H1 (cell line): ENCODE measurements around the gene AVPR1B. TPM values are rescaled to one million over a fixed set of nuclear protein-coding genes. Genes with fewer than 3 reads are reported as not detected.

Experiments
- CTCF ChIA-PET: fragments of 300-600 bp; sonication (Branson Sonifier 250); formaldehyde crosslinking; loops from one replicate; lab custom pipeline; 2021; ENCODE audit not compliant: partially characterized antibody; lab: Charles Lee
- POLR2A ChIA-PET: fragments of 300-600 bp; sonication (Branson Sonifier 250); formaldehyde crosslinking; loops from one replicate; lab custom pipeline; 2021; ENCODE audit warnings: inconsistent platforms; ENCODE audit not compliant: partially characterized antibody; lab: Charles Lee
- DNase-seq, 2 experiments: peaks; one replicate each; pipeline versions ENCODE4 v3.0.0 to v3.0.0-alpha.2; 2010 to 2022; ENCODE audit warnings: low spot score in 2 of 2, low read depth in 1 of 2, mixed read lengths in 1 of 2
- FAIRE-seq: peaks from 2 replicates; lab custom pipeline; 2011; peaks lifted over from hg19 to GRCh38; lab: Jason Lieb, UNC
- H2AFZ ChIP-seq: 2 replicates; pipeline ENCODE4 v1.8.1; 2012; ENCODE audit warnings: low read length, inconsistent platforms
- H2AK5ac ChIP-seq: 2 replicates; pipeline ENCODE4 v1.6.1; 2013; ENCODE audit warnings: low read depth, low read length
- H2BK120ac ChIP-seq: replicated peaks from 2 replicates; pipeline ENCODE3; 2013; ENCODE audit warnings: low read depth, low read length, inconsistent platforms
- H2BK12ac ChIP-seq: 2 replicates; pipeline ENCODE4 v1.6.1; 2013; ENCODE audit warnings: low read depth, low read length
- H2BK15ac ChIP-seq: 2 replicates; pipeline ENCODE4 v1.6.1; 2013; ENCODE audit warnings: low read length
- H2BK20ac ChIP-seq: 2 replicates; pipeline ENCODE4 v1.6.1; 2013; ENCODE audit warnings: low read length
- H2BK5ac ChIP-seq: 2 replicates; pipeline ENCODE4 v1.6.1; 2013; ENCODE audit warnings: low read depth, low read length
- H3K14ac ChIP-seq: 2 replicates; pipeline ENCODE4 v1.6.1; 2013; ENCODE audit warnings: inconsistent platforms; ENCODE audit not compliant: insufficient read length
- H3K18ac ChIP-seq: 2 replicates; pipeline ENCODE4 v1.6.1; 2013; ENCODE audit warnings: low read length; ENCODE audit errors: extremely low read depth
- H3K23ac ChIP-seq: 2 replicates; pipeline ENCODE4 v1.6.1; 2013; ENCODE audit warnings: inconsistent platforms; ENCODE audit not compliant: insufficient read length
- H3K23me2 ChIP-seq: 2 replicates; pipeline ENCODE4 v1.6.1; 2013; ENCODE audit warnings: low read depth, low read length
- H3K27ac ChIP-seq: 2 replicates; pipeline ENCODE4 v1.6.1; 2011; ENCODE audit warnings: low read depth, low read length, inconsistent platforms
- H3K27me3 ChIP-seq, 4 experiments: replicated peaks in 1 of 4; 1 replicate in 1 of 4; 2 replicates in 3 of 4; pipeline versions ENCODE4 v1.6.1 to v1.8.1; 2011 to 2013; ENCODE audit warnings: low read length in 3 of 4, mild to moderate bottlenecking in 3 of 4, inconsistent platforms in 2 of 4, mixed read lengths in 2 of 4, moderate library complexity in 1 of 4; ENCODE audit not compliant: control insufficient read depth in 3 of 4, insufficient read depth in 3 of 4; ENCODE audit errors: extremely low read depth in 1 of 4
- H3K36me3 ChIP-seq, 4 experiments: 2 replicates each; pipeline versions ENCODE4 v1.6.1 to v1.8.1; 2011 to 2013; ENCODE audit warnings: mild to moderate bottlenecking in 4 of 4, low read length in 3 of 4, moderate library complexity in 2 of 4, control low read depth in 1 of 4, inconsistent platforms in 1 of 4; ENCODE audit not compliant: insufficient read depth in 4 of 4, control insufficient read depth in 2 of 4
- H3K4ac ChIP-seq: replicated peaks from 2 replicates; pipeline ENCODE3; 2013; ENCODE audit warnings: low read length, low read depth, mixed read lengths, inconsistent platforms; ENCODE audit not compliant: insufficient read length
- H3K4me1 ChIP-seq, 4 experiments: replicated peaks in 1 of 4; 1 replicate in 1 of 4; 2 replicates in 3 of 4; pipeline versions ENCODE4 v1.6.1 to v1.8.1; 2011 to 2013; ENCODE audit warnings: low read length in 3 of 4, inconsistent platforms in 2 of 4, mixed read lengths in 1 of 4; ENCODE audit not compliant: insufficient read depth in 4 of 4, control insufficient read depth in 3 of 4
- H3K4me2 ChIP-seq, 2 experiments: 2 replicates each; pipeline versions ENCODE4 v1.6.1 to v1.8.1; 2011 to 2013; ENCODE audit warnings: low read depth in 2 of 2, low read length in 2 of 2, control low read depth in 1 of 2, inconsistent platforms in 1 of 2, mild to moderate bottlenecking in 1 of 2; ENCODE audit not compliant: insufficient read depth in 1 of 2
- H3K4me3 ChIP-seq, 4 experiments: fragments of 200-600, 300-600 bp in 1 of 4; sonication (generic), shearing (Covaris generic), sonication (Bioruptor Twin) in 1 of 4; 2 replicates each; pipeline versions ENCODE4 v1.5.1 to v1.8.1; 2011 to 2016; ENCODE audit warnings: low read length in 4 of 4, low read depth in 3 of 4, control low read depth in 2 of 4, inconsistent platforms in 2 of 4, mild to moderate bottlenecking in 2 of 4, mixed read lengths in 1 of 4, moderate library complexity in 1 of 4; ENCODE audit not compliant: insufficient read depth in 2 of 4; ENCODE audit errors: extremely low read depth in 1 of 4
- H3K56ac ChIP-seq: replicated peaks from 2 replicates; pipeline ENCODE3; 2013; ENCODE audit warnings: low read depth, mild to moderate bottlenecking, mixed read lengths, low read length, inconsistent platforms; ENCODE audit not compliant: insufficient read length
- H3K79me1 ChIP-seq: 2 replicates; pipeline ENCODE4 v1.6.1; 2013; ENCODE audit warnings: low read depth, low read length, control low read depth
- H3K79me2 ChIP-seq, 2 experiments: 2 replicates each; pipeline versions ENCODE4 v1.6.1 to v1.8.1; 2012 to 2013; ENCODE audit warnings: low read length in 2 of 2, mild to moderate bottlenecking in 2 of 2, inconsistent platforms in 1 of 2; ENCODE audit not compliant: insufficient read depth in 2 of 2, control insufficient read depth in 1 of 2
- H3K9ac ChIP-seq, 4 experiments: replicated peaks in 1 of 4; 1 replicate in 1 of 4; 2 replicates in 3 of 4; pipeline versions ENCODE4 v1.6.1 to v1.8.1; 2011 to 2013; ENCODE audit warnings: low read depth in 3 of 4, low read length in 3 of 4, control low read depth in 2 of 4, mild to moderate bottlenecking in 2 of 4, moderate library complexity in 2 of 4, inconsistent platforms in 1 of 4; ENCODE audit errors: extremely low read depth in 1 of 4
- H3K9me3 ChIP-seq, 2 experiments: 2 replicates each; pipeline versions ENCODE4 v1.6.1 to v1.8.1; 2012 to 2013; ENCODE audit warnings: mild to moderate bottlenecking in 2 of 2, moderate library complexity in 2 of 2, control low read depth in 1 of 2, inconsistent platforms in 1 of 2, low read depth in 1 of 2, low read length in 1 of 2, mixed read lengths in 1 of 2; ENCODE audit not compliant: insufficient read depth in 2 of 2
- H4K20me1 ChIP-seq, 2 experiments: replicated peaks in 1 of 2; 2 replicates each; pipeline versions ENCODE3 to v1.8.1; 2011 to 2013; ENCODE audit warnings: inconsistent platforms in 2 of 2, low read length in 2 of 2, mild to moderate bottlenecking in 1 of 2; ENCODE audit not compliant: insufficient read depth in 2 of 2, control insufficient read depth in 1 of 2
- H4K5ac ChIP-seq: 2 replicates; pipeline ENCODE4 v1.6.1; 2013; ENCODE audit warnings: low read length, low read depth, mixed read lengths, inconsistent platforms; ENCODE audit not compliant: insufficient read length
- H4K8ac ChIP-seq: 2 replicates; pipeline ENCODE4 v1.8.0; 2013; ENCODE audit warnings: mild to moderate bottlenecking, moderate library complexity, low read length, inconsistent platforms; ENCODE audit not compliant: insufficient read depth; ENCODE audit errors: extremely low read depth
- H4K91ac ChIP-seq: replicated peaks from 2 replicates; pipeline ENCODE3; 2013; ENCODE audit warnings: low read length, mixed read lengths, inconsistent platforms; ENCODE audit not compliant: insufficient read length
- CHD1 ChIP-seq: IDR thresholded peaks from 2 replicates; pipeline ENCODE4 v1.6.1; 2012; ENCODE audit warnings: low read depth, low read length, improper control_type of control experiment
- CREB1 ChIP-seq: IDR thresholded peaks from 2 replicates; pipeline ENCODE4 v1.6.1; 2012; ENCODE audit warnings: inconsistent platforms
- FOSL1 ChIP-seq: IDR thresholded peaks from 2 replicates; pipeline ENCODE4 v1.6.1; 2011; ENCODE audit warnings: mild to moderate bottlenecking, low read depth, low read length, moderate library complexity; ENCODE audit not compliant: insufficient read depth
- NRF1 ChIP-seq: IDR thresholded peaks from 2 replicates; pipeline ENCODE4 v1.6.1; 2011; ENCODE audit warnings: mild to moderate bottlenecking, low read depth, low read length, improper control_type of control experiment
- POLR2A ChIP-seq, 2 experiments: IDR thresholded peaks; 1 replicate in 1 of 2; 2 replicates in 1 of 2; pipeline ENCODE4 v1.6.1; 2011; ENCODE audit warnings: low read depth in 2 of 2, low read length in 2 of 2, mild to moderate bottlenecking in 2 of 2; ENCODE audit errors: control extremely low read depth in 1 of 2
- POU5F1 ChIP-seq: IDR thresholded peaks from 2 replicates; pipeline ENCODE4 v1.6.1; 2011; ENCODE audit warnings: low read depth, mild to moderate bottlenecking, low read length, moderate library complexity
- RFX5 ChIP-seq: IDR thresholded peaks from 2 replicates; pipeline ENCODE4 v1.6.1; 2011; ENCODE audit warnings: low read depth, low read length, improper control_type of control experiment, borderline replicate concordance
- SIRT6 ChIP-seq: IDR thresholded peaks from one replicate; pipeline ENCODE4 v1.7.1; 2012; ENCODE audit warnings: low read length, inconsistent platforms
- SP4 ChIP-seq: IDR thresholded peaks from 2 replicates; pipeline ENCODE4 v1.6.1; 2012; ENCODE audit warnings: low read length, inconsistent platforms
- SUZ12 ChIP-seq: fragments of 200-600 bp; sonication (generic); IDR thresholded peaks from 2 replicates; pipeline ENCODE4 v1.6.1; 2012; ENCODE audit warnings: mild to moderate bottlenecking, inconsistent platforms, low read length, moderate library complexity, mixed read lengths
- YY1 ChIP-seq: IDR thresholded peaks from 2 replicates; pipeline ENCODE4 v1.6.1; 2011; ENCODE audit warnings: low read depth, mild to moderate bottlenecking, low read length
- WGBS, 2 experiments: shearing (Covaris generic) in 1 of 2; methylation state at CpG; one replicate each; pipeline versions ENCODE4 v1.1.6 to v1.1.7; 2013 to 2015; ENCODE audit warnings: low lambda C conversion rate in 2 of 2, mixed read lengths in 2 of 2, inconsistent platforms in 1 of 2, low coverage in 1 of 2, missing lambda C conversion rate in 1 of 2; ENCODE audit not compliant: insufficient replicate concordance in 2 of 2, insufficient coverage in 1 of 2, insufficient read length in 1 of 2; ENCODE audit errors: extremely low coverage in 1 of 2, missing lambda C conversion rate in 1 of 2; 5-methylcytosine and 5-hydroxymethylcytosine counted together
- polyA plus RNA-seq, 7 experiments: library from polyadenylated mRNA; depleted of rRNA in 3 of 7; stranded (reverse) in 5 of 7; unstranded in 2 of 7; fragments of >200 nt in 5 of 7; fragments of 200-250 nt in 2 of 7; gene quantifications; 1 replicate in 5 of 7; 2 replicates in 1 of 7; 4 replicates in 1 of 7; pipeline versions ENCODE4 v1.2.1 to v1.2.3, GENCODE V29; 2011 to 2013; ENCODE audit warnings: missing spikeins in 2 of 7, mixed read lengths in 2 of 7
- total RNA-seq: library from RNA; stranded (reverse); fragmentation: NEBNext Ultra II Directional; extraction: Animal tissue kit (Norgen Biotek cat#: 25700); gene quantifications from 2 replicates; pipeline ENCODE4 v1.2.1, GENCODE V29; 2021
- TF ChIP-seq, protein P1 (sequence below): IDR thresholded peaks from 2 replicates; pipeline ENCODE4 v1.6.1; 2012; ENCODE audit warnings: low read length, inconsistent platforms
- TF ChIP-seq, protein P2 (sequence below): IDR thresholded peaks from 2 replicates; pipeline ENCODE4 v1.6.1; 2012; ENCODE audit warnings: inconsistent platforms

The AVPR1B gene
- total and polyA plus RNA-seq, 2 of the 8 experiments (the other 6 are each of a cell fraction or from before 2014, with no cell fraction given): 0.29 to 0.50 TPM

DNA sequence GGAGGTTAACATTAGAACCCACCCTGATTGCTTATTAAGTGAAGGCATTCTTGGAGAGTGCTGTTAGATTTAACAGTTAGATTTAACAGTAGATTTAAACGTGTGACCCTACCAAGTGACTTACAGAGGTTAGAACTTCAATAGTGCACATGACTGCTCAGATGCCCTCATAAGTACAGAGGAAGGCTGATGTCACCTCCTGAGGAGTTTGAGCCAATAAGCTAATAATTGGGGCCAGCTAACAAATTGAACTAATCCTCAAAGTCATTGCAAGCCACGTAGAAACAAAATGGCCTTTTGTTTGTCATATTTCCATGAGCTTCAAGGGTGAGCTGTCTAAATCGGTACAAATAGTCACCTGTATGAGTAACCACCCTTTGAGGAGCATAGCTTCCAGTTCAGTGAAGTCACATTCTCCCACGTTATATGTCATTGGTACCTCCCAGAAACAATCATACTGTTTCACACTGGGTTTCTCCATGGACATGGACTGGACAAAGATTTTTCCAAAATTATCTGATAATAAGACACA is 11.7 kb downstream of the AVPR1B start:
- H2BK15ac ChIP-seq: no peak overlapping the region
- no peaks in the 10 kb centered on the region for H3K9me3 ChIP-seq
- H2AK5ac ChIP-seq: no peak overlapping the region
- H3K23me2 ChIP-seq: no peaks in the 10 kb centered on the region
- 70% methylated on average over 4 of the region's 4 CpGs; no CpG with 5 or more reads in 1 of the 2 experiments for WGBS, 2 experiments
- DNase-seq (peak in 1 of 2 experiments; percentile 27), FAIRE-seq (no peak)
- no peak overlapping the region for H2BK5ac ChIP-seq
- no peaks in the 10 kb centered on the region for H3K4me1 ChIP-seq
- H3K4me2 ChIP-seq: no peak overlapping the region
- no peaks in the 10 kb centered on the region for H3K36me3 ChIP-seq
- H2BK120ac ChIP-seq: no peak overlapping the region
- no peak overlapping the region for H3K18ac ChIP-seq
- ChIA-PET CTCF (interaction anchor here (0.6 to 16.5 kb wide), 23 partner anchors 9 to 396 kb away, joined by 3 to 262 read pairs (median 5); partner anchors contain the start of gene RAB7B), POLR2A (interaction anchor here (0.6 kb wide), 1 partner anchor 109 kb away, joined by 3 read pairs; no protein-coding TSS in a partner anchor)
- no peak overlapping the region for H2BK12ac ChIP-seq
- H3K4me3 ChIP-seq: no peak overlapping the region
- no peak overlapping the region for H3K9ac ChIP-seq
- H3K23ac ChIP-seq: no peak overlapping the region
- H3K4ac ChIP-seq: no peak overlapping the region
- no peak overlapping the region for H4K5ac ChIP-seq
- no peak overlapping the region for H3K56ac ChIP-seq
- no peaks in the 10 kb centered on the region for H3K79me2 ChIP-seq
- H3K27me3 ChIP-seq: no peaks in the 10 kb centered on the region
- no peaks in the 10 kb centered on the region for H3K79me1 ChIP-seq
- no peak overlapping the region for H4K91ac ChIP-seq
- H2BK20ac ChIP-seq: no peak overlapping the region
- no peaks in the 10 kb centered on the region for H4K20me1 ChIP-seq
- no peak overlapping the region for H4K8ac ChIP-seq
- no peak overlapping the region for H3K27ac ChIP-seq
- no peak overlapping the region for H2AFZ ChIP-seq
- H3K14ac ChIP-seq: no peak overlapping the region
- TF ChIP-seq CHD1 (no peak), CREB1 (no peak), POU5F1 (no peak), SUZ12 (no peak), POLR2A (IDR thresholded peaks at IDR 0.05; ENCODE audit: control extremely low read depth in 1 of 2, low read depth in 2 of 2, low read length in 2 of 2) (no peak), SIRT6 (no peak), FOSL1 (no peak), SP4 (no peak), NRF1 (no peak), YY1 (no peak), RFX5 (no peak)
- TF ChIP-seq, protein P1, sequence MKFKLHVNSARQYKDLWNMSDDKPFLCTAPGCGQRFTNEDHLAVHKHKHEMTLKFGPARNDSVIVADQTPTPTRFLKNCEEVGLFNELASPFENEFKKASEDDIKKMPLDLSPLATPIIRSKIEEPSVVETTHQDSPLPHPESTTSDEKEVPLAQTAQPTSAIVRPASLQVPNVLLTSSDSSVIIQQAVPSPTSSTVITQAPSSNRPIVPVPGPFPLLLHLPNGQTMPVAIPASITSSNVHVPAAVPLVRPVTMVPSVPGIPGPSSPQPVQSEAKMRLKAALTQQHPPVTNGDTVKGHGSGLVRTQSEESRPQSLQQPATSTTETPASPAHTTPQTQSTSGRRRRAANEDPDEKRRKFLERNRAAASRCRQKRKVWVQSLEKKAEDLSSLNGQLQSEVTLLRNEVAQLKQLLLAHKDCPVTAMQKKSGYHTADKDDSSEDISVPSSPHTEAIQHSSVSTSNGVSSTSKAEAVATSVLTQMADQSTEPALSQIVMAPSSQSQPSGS: no peak
- TF ChIP-seq, protein P2, sequence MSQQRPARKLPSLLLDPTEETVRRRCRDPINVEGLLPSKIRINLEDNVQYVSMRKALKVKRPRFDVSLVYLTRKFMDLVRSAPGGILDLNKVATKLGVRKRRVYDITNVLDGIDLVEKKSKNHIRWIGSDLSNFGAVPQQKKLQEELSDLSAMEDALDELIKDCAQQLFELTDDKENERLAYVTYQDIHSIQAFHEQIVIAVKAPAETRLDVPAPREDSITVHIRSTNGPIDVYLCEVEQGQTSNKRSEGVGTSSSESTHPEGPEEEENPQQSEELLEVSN: no peak
